ENCODE results near the gene SLC6A16.
"Not testable (repeated sequence)": the region's sequence is repeated elsewhere in the genome, so short reads cannot be mapped to it uniquely, and the experiment has no call there.

The SLC6A16 gene

DNA sequence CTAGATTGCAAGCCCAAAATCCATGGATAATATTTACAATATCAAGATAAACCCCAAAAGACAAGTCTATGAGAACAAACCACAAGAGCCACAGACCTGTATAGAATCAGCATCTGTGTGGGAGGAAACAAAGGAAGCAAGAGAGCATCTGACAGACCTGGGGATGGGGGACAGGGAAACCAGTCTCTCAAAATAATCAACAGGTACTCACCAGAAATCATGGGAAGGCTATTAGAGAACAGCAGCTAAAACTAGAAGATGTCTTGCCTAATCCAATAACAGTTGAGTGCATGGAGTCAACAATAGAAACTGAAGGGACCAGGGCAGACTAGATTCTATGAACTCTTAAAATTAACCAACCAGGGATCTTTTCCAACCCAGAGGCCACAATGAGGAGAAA is 8.7 kb downstream of the SLC6A16 start:
- no peak for DNase-seq (ENCODE audit: low spot score)
- TF ChIP-seq, protein P1, sequence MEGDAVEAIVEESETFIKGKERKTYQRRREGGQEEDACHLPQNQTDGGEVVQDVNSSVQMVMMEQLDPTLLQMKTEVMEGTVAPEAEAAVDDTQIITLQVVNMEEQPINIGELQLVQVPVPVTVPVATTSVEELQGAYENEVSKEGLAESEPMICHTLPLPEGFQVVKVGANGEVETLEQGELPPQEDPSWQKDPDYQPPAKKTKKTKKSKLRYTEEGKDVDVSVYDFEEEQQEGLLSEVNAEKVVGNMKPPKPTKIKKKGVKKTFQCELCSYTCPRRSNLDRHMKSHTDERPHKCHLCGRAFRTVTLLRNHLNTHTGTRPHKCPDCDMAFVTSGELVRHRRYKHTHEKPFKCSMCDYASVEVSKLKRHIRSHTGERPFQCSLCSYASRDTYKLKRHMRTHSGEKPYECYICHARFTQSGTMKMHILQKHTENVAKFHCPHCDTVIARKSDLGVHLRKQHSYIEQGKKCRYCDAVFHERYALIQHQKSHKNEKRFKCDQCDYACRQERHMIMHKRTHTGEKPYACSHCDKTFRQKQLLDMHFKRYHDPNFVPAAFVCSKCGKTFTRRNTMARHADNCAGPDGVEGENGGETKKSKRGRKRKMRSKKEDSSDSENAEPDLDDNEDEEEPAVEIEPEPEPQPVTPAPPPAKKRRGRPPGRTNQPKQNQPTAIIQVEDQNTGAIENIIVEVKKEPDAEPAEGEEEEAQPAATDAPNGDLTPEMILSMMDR (IDR thresholded peaks at IDR 0.05; ENCODE audit: extremely low read depth, missing control alignments) = no peak

DNA sequence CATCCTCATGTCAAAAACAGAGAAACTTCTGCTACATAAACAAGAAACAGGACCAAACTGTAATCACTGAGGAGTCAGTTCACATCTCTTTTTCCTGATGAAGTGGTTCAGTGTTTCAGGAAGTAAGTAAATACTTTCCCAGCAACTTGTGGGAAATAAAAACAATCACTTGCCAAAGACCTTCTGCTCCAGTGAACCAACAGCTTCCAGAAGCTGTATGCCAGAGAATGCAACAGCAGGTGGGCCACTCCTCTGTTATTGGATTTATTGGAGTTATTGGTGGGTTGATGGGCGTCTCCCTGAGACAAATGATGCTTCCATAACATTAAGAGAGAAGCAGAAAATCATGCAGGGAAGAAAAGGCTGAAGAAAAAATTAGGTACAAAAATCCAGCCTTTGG is 9.9 kb downstream of the SLC6A16 start:
- TF ChIP-seq, protein P1 (IDR thresholded peaks at IDR 0.05; ENCODE audit: extremely low read depth, missing control alignments) = no peak
- DNase-seq (ENCODE audit: low spot score) = no peak

DNA sequence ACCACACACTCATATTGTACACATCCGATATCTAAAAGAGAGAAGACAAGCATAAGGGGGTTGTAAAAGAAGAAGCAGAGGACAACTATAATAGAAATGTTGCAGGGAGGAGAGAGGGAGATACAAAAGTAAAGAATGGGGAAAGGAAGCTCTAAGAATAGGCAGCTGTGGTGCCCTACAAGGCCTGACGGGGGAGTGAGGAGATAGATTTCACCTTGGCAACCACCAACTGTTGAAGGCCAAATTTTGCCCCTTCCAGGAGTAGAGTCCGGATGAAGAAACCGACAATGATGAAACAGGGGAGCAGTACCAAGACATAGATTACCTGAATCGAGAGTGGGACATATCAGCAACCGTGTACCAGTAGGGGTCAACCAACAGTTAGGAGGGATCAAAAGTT is 15.9 kb downstream of the SLC6A16 start:
- DNase-seq (ENCODE audit: low spot score) = no peak
- TF ChIP-seq, protein P1 (IDR thresholded peaks at IDR 0.05; ENCODE audit: extremely low read depth, missing control alignments) = no peak

DNA sequence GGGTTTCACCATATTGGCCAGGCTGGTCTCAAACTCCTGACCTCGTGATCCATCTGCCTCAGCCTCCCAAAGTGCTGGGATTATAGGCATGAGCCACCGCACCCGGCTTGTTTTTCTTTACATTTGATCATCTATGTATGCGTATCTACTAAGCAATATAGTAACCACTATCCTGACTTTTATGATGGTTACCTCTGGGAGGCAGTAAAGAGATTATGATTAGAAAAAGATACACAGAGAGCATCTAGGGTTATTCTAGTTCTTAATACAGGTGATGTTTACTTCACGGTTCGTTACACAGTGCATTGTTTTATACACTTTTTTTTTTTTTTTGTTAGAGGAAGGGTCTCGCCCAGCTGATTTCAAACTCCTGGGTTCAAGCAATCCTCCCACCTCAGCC is 18.3 kb downstream of the SLC6A16 start:
- not testable (repeated sequence) for DNase-seq (ENCODE audit: low spot score)

DNA sequence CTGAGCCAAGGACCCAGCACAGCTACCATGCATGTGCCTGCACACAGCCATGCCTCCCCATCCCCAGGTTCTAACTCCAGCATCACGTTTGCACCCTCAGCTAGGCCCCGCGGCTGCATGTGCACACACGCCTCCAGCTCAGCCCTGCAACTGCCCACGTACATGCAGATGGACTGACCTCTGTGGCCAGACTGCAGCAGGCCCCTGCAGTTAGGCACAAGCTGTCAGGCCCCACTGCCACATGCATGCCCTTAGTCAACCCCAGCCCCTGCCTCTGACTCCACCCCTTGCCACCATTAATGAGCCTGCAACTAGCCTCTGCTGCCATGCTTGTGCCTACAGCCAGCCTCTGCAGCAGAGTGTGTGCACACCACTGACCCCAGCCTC is 23.1 kb downstream of the SLC6A16 start:
- TF ChIP-seq, protein P1 (IDR thresholded peaks at IDR 0.05; ENCODE audit: extremely low read depth, missing control alignments) = no peak
- no peak for DNase-seq (ENCODE audit: low spot score)

DNA sequence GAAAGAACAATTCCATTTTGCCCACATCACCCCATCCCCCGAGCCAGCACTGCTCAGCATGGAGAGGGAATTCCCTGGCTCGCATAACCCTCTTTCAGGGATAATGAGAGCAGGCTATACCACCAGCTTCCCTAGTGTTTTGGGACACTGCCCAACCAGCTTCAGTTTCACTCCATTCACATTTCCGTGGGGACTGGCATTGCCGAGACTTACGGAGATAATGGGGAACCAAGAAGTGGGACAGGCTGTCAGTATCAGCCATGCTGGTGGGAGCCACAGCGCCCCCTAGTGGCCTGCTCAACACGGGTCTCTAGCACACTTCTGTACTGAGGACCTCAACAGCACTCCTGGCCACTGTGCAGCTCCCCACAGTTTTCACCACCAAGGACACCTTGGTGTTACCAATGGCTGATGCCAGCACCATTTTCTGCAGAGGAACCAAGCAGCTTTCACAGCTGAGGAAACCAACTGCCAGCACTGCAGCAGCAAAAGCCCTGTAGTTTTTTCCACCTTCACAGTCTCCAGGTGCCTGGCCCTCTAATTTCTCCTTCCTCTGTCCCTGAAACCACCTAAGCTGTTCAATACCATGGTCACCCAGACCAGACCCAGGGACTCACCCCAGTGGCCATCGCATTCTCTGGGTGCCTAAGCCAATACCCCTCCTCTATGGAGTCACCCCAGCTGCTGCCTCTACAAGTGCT is 23.7 kb downstream of the SLC6A16 start:
- TF ChIP-seq, protein P1 (IDR thresholded peaks at IDR 0.05; ENCODE audit: extremely low read depth, missing control alignments) = peak; percentile 95
- DNase-seq (ENCODE audit: low spot score) = peak; percentile 86

DNA sequence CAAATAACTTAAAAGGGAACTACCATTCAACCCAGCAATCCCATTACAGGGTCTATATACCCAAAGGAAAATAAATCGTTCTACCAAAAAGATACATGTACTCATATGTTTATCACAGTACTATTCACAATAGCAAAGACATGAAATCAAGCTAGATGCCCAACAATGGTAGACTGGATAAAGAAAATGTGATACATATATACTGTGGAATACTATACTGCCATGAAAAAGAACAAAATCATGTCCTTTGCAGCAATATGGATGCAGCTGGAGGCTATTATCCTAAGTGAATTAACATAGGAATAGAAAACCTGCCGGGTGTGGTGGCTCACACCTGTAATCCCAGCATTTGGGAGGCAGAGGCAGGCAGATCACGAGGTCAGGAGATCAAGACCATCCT is 26.3 kb downstream of the SLC6A16 start:
- DNase-seq (ENCODE audit: low spot score) = not testable (repeated sequence)

DNA sequence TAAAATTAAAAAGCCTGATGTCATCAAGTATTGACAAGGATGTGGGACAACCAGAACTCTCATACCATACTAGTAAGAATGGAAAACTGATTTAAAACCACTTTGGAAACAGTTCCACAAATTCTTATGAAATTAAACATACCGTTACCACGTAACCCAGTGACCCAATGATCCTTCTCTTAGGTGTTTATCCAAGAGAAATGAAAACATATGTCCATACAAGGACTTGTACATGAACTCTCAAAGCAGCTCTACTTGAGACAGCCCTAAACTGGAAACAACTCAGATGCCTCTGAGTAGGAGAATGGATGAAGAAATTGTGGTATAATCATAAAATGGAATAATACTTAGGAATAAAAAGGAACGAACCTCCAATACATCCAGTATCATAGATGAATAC is 27.6 kb downstream of the SLC6A16 start:
- TF ChIP-seq, protein P1 (IDR thresholded peaks at IDR 0.05; ENCODE audit: extremely low read depth, missing control alignments) = no peak
- DNase-seq (ENCODE audit: low spot score) = no peak

Measured in GM20000 (cell line).